A172 (cell line): ENCODE measurements around the gene TBC1D16. TPM values are rescaled to one million over a fixed set of nuclear protein-coding genes. Genes with fewer than 3 reads are reported as not detected.
A peak's percentile ranks its signal among the peaks of the same experiment; 100 is the strongest.

ENCODE experiments used
- DNase-seq: peaks from one replicate; pipeline ENCODE4 v3.0.0-alpha.2; 2015; ENCODE audit warnings: low spot score
- total RNA-seq: library from RNA; depleted of rRNA; stranded (reverse); fragments of >200 nt; shearing (Covaris generic); gene quantifications from 2 replicates; pipeline ENCODE4 v1.2.3, GENCODE V29; 2014; rRNA removed

The TBC1D16 gene
- 29.8 and 31.7 TPM in 2 replicates for total RNA-seq

GRCh38 chr17:80035687-80035936 is at the start of gene TBC1D16:
Gene TBC1D16, minus strand, starts transcription at chr17:80035872. Its CDS starts 22,325 bp downstream, at chr17:80013547.
- DNase-seq, result no peak

GRCh38 chr17:80084773-80085172 is 49.1 kb upstream of the TBC1D16 start:
- DNase-seq, result no peak

GRCh38 chr17:80083136-80083661 is 47.5 kb upstream of the TBC1D16 start:
- DNase-seq, result no peak

GRCh38 chr17:80082403-80083135 is 46.9 kb upstream of the TBC1D16 start:
- DNase-seq, result peak; percentile 76

- DNase-seq, result no peak
Measured at GRCh38 chr17:80081596-80081995, 45.9 kb upstream of the TBC1D16 start.

- DNase-seq, result no peak
Measured at GRCh38 chr17:80080081-80080480, 44.4 kb upstream of the TBC1D16 start.

- DNase-seq, result no peak
Measured at GRCh38 chr17:80072410-80072809, 36.7 kb upstream of the TBC1D16 start.

- DNase-seq, result peak; percentile 31
Measured at GRCh38 chr17:80071116-80071841, 35.6 kb upstream of the TBC1D16 start.

- no peak for DNase-seq
Measured at GRCh38 chr17:80070375-80071115, 34.9 kb upstream of the TBC1D16 start.

GRCh38 chr17:80068301-80069222 is 32.9 kb upstream of the TBC1D16 start:
- DNase-seq, result no peak

GRCh38 chr17:80067393-80067986 is 31.8 kb upstream of the TBC1D16 start:
- no peak for DNase-seq

GRCh38 chr17:80065478-80066170 is 30.0 kb upstream of the TBC1D16 start:
- DNase-seq, result no peak

- no peak for DNase-seq
Measured at GRCh38 chr17:80064696-80065095, 29.0 kb upstream of the TBC1D16 start.

GRCh38 chr17:80063830-80064585 is 28.3 kb upstream of the TBC1D16 start:
- DNase-seq, result peak; percentile 75

- DNase-seq, result no peak
Measured at GRCh38 chr17:80061421-80061820, 25.7 kb upstream of the TBC1D16 start.

- DNase-seq, result no peak
Measured at GRCh38 chr17:80060644-80061043, 25.0 kb upstream of the TBC1D16 start.

- no peak for DNase-seq
Measured at GRCh38 chr17:80058311-80058955, 22.8 kb upstream of the TBC1D16 start.

- DNase-seq, result no peak
Measured at GRCh38 chr17:80055597-80055996, 19.9 kb upstream of the TBC1D16 start.

- DNase-seq, result no peak
Measured at GRCh38 chr17:80053102-80053501, 17.4 kb upstream of the TBC1D16 start.
